ENCODE results near the gene UGT1A9. TPM values are rescaled to one million over a fixed set of nuclear protein-coding genes. Genes with fewer than 3 reads are reported as not detected.

The UGT1A9 gene
- total RNA-seq, 1 donor from 2014 or later: not detected

DNA sequence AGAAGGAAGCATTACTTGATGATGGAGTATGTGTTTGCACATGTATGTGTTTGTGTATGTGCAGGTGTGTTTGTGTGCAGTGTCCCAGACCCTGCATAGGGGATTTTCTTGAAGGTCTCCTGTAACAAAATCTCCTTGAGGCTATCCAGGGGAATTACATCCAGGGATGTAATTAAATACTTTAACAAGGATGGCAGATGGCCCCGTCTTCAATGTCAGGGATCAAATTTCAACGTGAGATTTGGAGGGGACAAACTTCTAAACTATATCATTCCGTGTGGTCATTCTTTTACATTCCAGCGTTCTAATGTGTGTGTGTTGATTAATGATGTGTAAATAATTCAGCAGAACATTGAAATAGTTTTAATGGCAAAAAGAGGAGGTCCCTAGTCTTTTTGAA is 3.3 kb downstream of the UGT1A9 start:
- Histone ChIP-seq H3K4me2 (no peak overlapping the region), H2AFZ (replicated peaks) (no peak overlapping the region), H3K27ac (no peak overlapping the region), H3K4me1 (no peaks in the 10 kb centered on the region), H3K79me2 (ENCODE audit: low read depth) (no peaks in the 10 kb centered on the region), H4K20me1 (ENCODE audit: low read depth) (no peaks in the 10 kb centered on the region), H3K27me3 (no peaks in the 10 kb centered on the region), H3K36me3 (no peaks in the 10 kb centered on the region), H3K9ac (no peak overlapping the region), H3F3A (ENCODE audit: low read depth) (no peaks in the 10 kb centered on the region), H3K4me3 (no peak overlapping the region), H3K9me3 (ENCODE audit: low read depth) (no peaks in the 10 kb centered on the region)
- peak; percentile 21 for TF ChIP-seq CTCF (IDR thresholded peaks at IDR 0.05)
- no peak for TF ChIP-seq EZH2phosphoT487 (IDR thresholded peaks at IDR 0.05)
- no peak for TF ChIP-seq EZH2 (IDR thresholded peaks at IDR 0.05)
- DNase-seq (ENCODE audit: low spot score): no peak
- no peak overlapping the region for H3K4me3 Mint-ChIP-seq
- H3K4me1 Mint-ChIP-seq: no peaks in the 10 kb centered on the region
- H3K27ac Mint-ChIP-seq: peak overlapping the region; percentile 2
- no peaks in the 10 kb centered on the region for H3K9me3 Mint-ChIP-seq
- H3K27me3 Mint-ChIP-seq (ENCODE audit: insufficient read depth, low read depth): peaks cover 2% of the 10 kb centered on the region
- no peaks in the 10 kb centered on the region for H3K36me3 Mint-ChIP-seq

- H3K9me3 ChIP-seq (ENCODE audit: low read depth): no peaks in the 10 kb centered on the region
- no peak for TF ChIP-seq CTCF (IDR thresholded peaks at IDR 0.05)
- H3K9me3 Mint-ChIP-seq: no peaks in the 10 kb centered on the region
- no peak overlapping the region for H3K4me2 ChIP-seq
- no peaks in the 10 kb centered on the region for H3K4me1 Mint-ChIP-seq
- H3K9ac ChIP-seq: no peak overlapping the region
- no peaks in the 10 kb centered on the region for H3F3A ChIP-seq (ENCODE audit: low read depth)
- no peak for DNase-seq (ENCODE audit: low spot score)
- H3K27ac ChIP-seq: no peak overlapping the region
- H3K79me2 ChIP-seq (ENCODE audit: low read depth): no peaks in the 10 kb centered on the region
- H3K4me3 Mint-ChIP-seq: no peak overlapping the region
- H3K36me3 Mint-ChIP-seq: no peaks in the 10 kb centered on the region
- no peaks in the 10 kb centered on the region for H3K36me3 ChIP-seq
- H3K27ac Mint-ChIP-seq: no peak overlapping the region
- H4K20me1 ChIP-seq (ENCODE audit: low read depth): no peaks in the 10 kb centered on the region
- H3K27me3 ChIP-seq: no peaks in the 10 kb centered on the region
- H3K27me3 Mint-ChIP-seq (ENCODE audit: insufficient read depth, low read depth): peaks cover 2% of the 10 kb centered on the region
- H3K4me3 ChIP-seq: no peak overlapping the region
- no peaks in the 10 kb centered on the region for H3K4me1 ChIP-seq
- H2AFZ ChIP-seq (replicated peaks): no peak overlapping the region
These were observed 4.3 kb downstream of the UGT1A9 start for GRCh38 chr2:233676046-233676445.

- TF ChIP-seq EZH2phosphoT487 (IDR thresholded peaks at IDR 0.05) (no peak), CTCF (IDR thresholded peaks at IDR 0.05) (no peak), EZH2 (IDR thresholded peaks at IDR 0.05) (no peak)
- no peaks in the 10 kb centered on the region for H3K27me3 ChIP-seq
- H3K9ac ChIP-seq: no peak overlapping the region
- H4K20me1 ChIP-seq (ENCODE audit: low read depth): no peaks in the 10 kb centered on the region
- Mint-ChIP-seq H3K4me3 (no peak overlapping the region), H3K9me3 (no peaks in the 10 kb centered on the region), H3K4me1 (no peaks in the 10 kb centered on the region), H3K27me3 (ENCODE audit: insufficient read depth, low read depth) (no peaks in the 10 kb centered on the region), H3K27ac (no peak overlapping the region), H3K36me3 (no peaks in the 10 kb centered on the region)
- H3K36me3 ChIP-seq: no peaks in the 10 kb centered on the region
- no peaks in the 10 kb centered on the region for H3K4me1 ChIP-seq
- no peaks in the 10 kb centered on the region for H3K79me2 ChIP-seq (ENCODE audit: low read depth)
- no peak overlapping the region for H2AFZ ChIP-seq (replicated peaks)
- H3F3A ChIP-seq (ENCODE audit: low read depth): no peaks in the 10 kb centered on the region
- no peaks in the 10 kb centered on the region for H3K9me3 ChIP-seq (ENCODE audit: low read depth)
- H3K4me3 ChIP-seq: no peak overlapping the region
- DNase-seq (ENCODE audit: low spot score): no peak
- H3K27ac ChIP-seq: no peak overlapping the region
- H3K4me2 ChIP-seq: no peak overlapping the region
These were observed 7.5 kb downstream of the UGT1A9 start for GRCh38 chr2:233679196-233679595.
